Measurements from ENCODE around the gene KIF20B. TPM values are rescaled to one million over a fixed set of nuclear protein-coding genes. Genes with fewer than 3 reads are reported as not detected.

KIF20B gene
- total RNA-seq, 1 donor = 25.8 TPM

DNA sequence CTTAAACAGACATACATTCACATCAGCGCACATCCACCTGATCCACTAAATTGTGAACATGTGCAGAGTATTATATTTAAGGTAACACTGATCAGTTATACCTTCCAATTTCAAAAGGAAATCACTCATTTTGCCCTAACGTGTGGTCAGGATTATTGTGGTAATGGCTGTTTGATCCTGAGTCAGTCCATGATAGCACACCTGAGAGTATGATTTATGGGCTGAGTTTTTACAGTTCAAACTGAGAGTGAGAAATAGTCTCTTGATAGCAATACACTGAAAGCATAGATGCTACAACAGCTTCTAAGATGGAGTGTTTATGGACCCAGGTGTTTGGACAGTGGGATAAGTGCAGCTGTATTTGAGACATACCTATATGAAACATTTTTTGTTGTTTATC, 96.7 kb downstream of the KIF20B start:
- DNase-seq (ENCODE audit: low read depth) = no peak

GRCh38 chr10:89799573-89799972, 98.2 kb downstream of the KIF20B start:
- H3K4me3 ChIP-seq (ENCODE audit: low read depth, low read length) = no peak overlapping the region
- no peak for DNase-seq (ENCODE audit: low read depth)
- no peak for TF ChIP-seq CTCF (IDR thresholded peaks at IDR 0.05; ENCODE audit: insufficient read depth, low read length)

More for the DNA sequence above, 96.7 kb downstream of the KIF20B start:
- TF ChIP-seq CTCF (IDR thresholded peaks at IDR 0.05; ENCODE audit: insufficient read depth, low read length) = no peak
- no peak overlapping the region for H3K4me3 ChIP-seq (ENCODE audit: low read depth, low read length)

DNA sequence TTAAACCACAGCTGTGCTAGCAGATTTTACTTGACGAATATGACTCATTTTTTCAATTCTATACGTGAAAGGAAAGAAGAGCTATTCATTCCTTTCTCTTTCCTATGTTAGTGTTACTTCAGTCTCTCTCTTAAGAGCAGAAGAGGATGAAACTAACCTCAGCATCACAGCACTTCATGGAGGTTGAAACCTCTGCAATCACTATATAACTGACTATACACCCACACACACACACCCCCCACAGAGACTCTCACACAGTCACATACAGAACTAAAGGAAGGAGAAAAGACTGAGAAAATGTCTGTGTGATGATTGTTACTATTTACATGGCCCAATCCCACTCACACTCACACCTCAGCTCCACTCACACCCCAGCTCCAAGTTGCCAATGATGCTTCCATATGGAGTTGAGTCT, 104.2 kb downstream of the KIF20B start:
- no peak for DNase-seq (ENCODE audit: low read depth)
- no peak for TF ChIP-seq CTCF (IDR thresholded peaks at IDR 0.05; ENCODE audit: insufficient read depth, low read length)
- H3K4me3 ChIP-seq (ENCODE audit: low read depth, low read length) = no peak overlapping the region

DNA sequence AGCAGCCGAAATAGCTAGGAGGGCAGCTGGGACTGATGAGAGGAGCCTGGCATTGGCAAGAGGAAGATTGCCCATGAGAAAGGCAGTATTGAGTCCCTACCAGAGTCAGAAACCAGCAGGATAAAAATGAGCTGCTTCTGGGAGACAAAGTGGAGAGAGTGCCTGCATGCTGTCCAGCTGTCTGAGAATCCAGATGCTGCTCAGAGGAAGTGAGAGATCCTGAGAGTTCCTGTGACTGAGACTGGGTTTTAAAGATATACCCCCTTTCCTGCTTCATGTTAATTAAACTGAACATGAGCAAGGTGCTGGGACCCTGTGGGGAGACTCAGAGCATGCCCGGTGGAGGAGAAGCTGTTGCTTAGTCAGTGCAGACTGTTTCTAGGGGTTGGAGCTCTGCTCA, 107.5 kb downstream of the KIF20B start:
- H3K4me3 ChIP-seq (ENCODE audit: low read depth, low read length) = no peak overlapping the region
- no peak for TF ChIP-seq CTCF (IDR thresholded peaks at IDR 0.05; ENCODE audit: insufficient read depth, low read length)
- DNase-seq (ENCODE audit: low read depth) = no peak

DNA sequence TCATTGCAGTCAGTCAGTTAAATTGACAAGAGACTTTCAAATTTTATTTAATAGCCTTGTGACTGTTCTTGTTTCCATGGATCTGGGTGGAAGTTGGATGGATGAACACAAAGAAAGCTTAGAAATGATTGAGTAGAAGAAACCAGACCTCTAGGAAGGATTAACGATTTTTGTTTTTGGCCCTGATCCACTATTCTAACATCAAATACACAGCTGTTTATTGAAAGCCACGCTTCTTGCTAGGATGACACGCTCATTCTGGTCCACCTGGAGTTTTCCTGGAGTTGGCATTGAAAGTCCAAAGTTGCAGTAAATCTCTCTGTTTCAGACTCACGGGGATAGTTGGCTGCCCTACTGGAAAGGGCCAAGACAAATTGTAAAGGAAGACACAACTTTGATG, 108.4 kb downstream of the KIF20B start:
- TF ChIP-seq CTCF (IDR thresholded peaks at IDR 0.05; ENCODE audit: insufficient read depth, low read length) = no peak
- no peak overlapping the region for H3K4me3 ChIP-seq (ENCODE audit: low read depth, low read length)
- DNase-seq (ENCODE audit: low read depth) = no peak

DNA sequence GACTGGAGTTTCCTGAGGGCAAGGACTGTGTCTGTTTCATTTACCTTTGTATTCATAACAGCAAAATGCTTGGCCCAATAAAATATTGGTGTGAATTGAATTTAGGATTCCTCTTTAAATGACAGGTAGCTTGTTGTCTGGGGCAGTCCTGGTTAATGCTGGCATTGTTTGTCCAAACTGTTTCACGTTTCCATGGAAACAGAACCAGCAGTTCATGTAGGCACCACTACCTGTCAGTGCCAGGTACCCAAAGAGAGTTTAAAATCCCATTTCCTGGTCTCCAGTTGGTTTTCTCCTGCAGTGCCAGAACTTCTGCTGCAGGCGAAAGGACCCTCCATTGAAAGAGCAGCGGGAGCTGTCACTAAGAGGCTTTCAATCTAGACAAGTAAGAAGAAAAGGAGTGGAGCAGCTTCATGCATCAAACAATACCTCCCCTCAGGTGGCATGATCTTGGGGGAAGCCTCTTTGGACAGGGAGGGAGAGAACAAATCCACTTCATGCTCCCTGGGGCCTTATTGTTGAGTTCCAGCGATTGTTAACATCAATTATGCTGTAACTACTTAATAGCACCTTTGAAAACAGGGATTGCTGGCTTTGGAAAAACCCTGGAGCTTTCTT, 109.6 kb downstream of the KIF20B start:
- DNase-seq (ENCODE audit: low read depth) = no peak
- no peak for TF ChIP-seq CTCF (IDR thresholded peaks at IDR 0.05; ENCODE audit: insufficient read depth, low read length)
- no peak overlapping the region for H3K4me3 ChIP-seq (ENCODE audit: low read depth, low read length)

DNA sequence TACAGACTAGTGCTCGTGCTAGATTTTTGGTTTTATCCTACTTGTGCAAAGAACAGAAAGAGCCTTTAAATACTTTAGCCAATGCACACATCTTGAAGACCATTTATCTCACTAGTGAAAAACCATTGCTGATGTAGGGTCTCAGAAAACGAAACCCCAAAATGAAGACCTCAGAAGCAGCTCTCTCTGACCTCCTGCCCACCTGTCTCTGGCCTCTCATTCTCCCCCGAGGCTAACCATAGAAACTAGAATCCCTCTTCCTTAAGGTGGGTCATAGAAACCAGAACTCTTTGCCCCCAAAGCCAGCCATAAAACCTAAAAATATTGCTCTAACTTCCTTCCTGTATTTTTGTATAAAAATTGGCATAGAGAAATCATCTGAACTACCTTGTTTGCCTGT, 112.2 kb downstream of the KIF20B start:
- no peak for DNase-seq (ENCODE audit: low read depth)
- TF ChIP-seq CTCF (IDR thresholded peaks at IDR 0.05; ENCODE audit: insufficient read depth, low read length) = no peak
- H3K4me3 ChIP-seq (ENCODE audit: low read depth, low read length) = no peak overlapping the region
